ENCODE data around the gene COQ9.
A peak's percentile ranks its signal among the peaks of the same experiment; 100 is the strongest.
"Not testable (repeated sequence)": the region's sequence is repeated elsewhere in the genome, so short reads cannot be mapped to it uniquely, and the experiment has no call there.

The COQ9 gene

DNA sequence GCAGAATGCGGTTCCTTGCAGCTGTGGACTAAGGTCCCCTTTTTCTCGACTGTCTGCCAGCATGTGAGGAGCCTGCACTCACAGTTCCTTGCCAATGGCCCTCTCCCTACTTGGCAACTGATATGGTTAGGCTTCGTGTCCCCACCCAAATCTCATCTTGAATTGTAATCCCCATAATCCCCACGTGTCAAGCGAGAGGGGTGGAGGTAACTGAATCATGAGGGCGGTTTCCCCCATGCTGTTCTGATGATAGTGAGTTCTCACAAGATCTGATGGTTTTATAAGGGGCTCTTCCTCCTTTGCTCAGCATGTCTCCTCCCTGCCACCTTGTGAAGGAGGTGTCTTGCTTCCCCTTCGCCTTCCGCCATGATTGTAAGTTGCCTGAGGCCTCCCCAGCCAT lies 20.0 kb upstream of the COQ9 start:
- DNase-seq (ENCODE audit: low read depth in 3 of 3), result no peak

DNA sequence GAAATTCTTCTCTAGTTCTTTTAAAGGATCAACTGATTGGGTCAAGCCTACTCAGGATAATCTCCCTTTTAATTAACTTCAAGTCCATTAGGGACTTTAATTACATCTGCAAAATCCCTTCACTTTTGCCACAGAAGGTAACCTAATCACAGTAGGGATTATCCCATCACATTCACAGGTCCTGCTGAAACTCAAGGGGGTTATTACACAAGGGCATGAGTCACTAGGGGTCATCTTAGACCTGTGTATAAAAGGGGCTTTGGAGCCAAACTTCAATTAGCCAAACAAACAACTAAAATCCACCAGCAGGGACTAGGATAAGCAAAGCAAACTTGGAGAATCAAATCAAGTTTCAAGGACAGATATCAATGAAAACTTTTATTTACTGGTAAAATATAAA lies 19.5 kb upstream of the COQ9 start:
- DNase-seq (ENCODE audit: low read depth in 3 of 3), result no peak

DNA sequence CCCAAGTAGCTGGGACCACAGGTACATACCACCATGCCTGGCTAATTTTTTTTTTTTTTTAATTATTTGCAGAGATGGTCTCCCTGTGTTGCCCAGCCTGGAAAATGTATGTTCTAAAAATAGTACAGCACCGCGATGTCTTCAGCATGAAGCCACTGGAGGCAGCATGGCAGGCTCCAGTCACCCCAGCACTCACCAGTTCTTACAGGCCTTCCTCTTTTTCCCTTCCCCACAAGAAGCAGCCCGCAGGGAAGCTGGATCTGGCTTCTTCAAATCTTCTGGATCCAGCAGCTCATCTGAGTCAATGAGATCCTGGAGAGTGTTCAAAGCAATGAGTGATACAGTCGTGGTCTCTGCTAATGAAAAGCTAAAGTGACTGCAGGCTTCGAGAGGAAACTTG lies 16.3 kb upstream of the COQ9 start:
- DNase-seq (ENCODE audit: low read depth in 3 of 3), result no peak

DNA sequence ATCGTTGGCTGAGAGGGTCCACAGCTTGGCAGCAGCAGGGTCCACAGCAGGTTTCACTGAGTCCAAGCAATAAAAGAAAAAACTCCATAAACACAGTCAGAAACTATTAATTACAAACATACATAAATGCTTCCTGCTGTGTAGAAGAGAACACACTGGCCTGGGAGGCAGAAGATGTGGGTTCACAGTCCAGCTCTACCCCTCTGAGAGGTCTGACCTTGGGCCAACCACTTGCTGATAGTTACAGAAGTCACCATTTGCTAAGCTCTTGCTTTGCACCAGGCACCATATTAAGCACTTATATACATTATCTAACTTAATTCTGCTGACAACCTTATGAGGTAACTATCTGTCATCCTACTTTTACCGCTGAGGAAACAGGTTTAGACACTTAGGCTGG lies 14.8 kb upstream of the COQ9 start:
- no peak for DNase-seq (ENCODE audit: low read depth in 3 of 3)

DNA sequence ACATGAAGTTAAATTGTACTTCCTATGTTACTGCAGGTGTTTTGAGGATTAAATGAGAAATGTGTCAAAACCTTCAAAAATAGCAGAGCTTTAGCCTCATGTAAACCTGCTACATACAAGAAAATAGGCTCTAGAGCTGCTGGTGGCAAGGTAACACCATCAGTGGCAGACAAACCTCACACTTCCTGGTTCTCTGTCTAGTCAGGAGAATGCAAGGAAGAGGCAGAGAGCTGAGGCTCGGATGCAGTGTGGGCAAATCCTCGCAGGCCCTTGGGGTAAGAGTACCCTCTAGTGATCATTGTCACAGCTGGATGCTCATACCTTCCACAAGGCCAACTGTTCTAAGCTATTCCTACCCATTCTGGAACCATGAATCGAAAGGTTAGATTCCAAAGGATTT lies 14.3 kb upstream of the COQ9 start:
- DNase-seq (ENCODE audit: low read depth in 3 of 3), result no peak

DNA sequence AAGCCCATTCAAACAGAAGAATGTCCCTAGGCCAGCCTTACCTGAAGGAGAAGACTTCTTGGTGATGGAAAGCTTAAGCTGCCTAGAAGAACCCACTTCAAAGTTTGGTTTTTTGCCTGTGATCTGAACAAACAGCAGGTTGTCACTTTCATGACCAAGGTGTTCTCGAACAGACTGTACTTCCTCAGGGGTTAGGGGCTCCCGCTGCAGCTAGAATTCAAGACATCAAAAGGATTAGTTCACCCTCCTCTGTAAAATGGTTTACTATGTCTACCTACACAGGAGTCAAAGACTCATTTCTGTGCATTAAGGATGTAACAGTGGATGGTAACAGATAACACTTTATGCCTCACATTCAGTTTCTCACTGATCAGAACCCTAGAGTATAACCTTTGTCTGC lies 13.3 kb upstream of the COQ9 start:
- DNase-seq (ENCODE audit: low read depth in 3 of 3), result no peak

DNA sequence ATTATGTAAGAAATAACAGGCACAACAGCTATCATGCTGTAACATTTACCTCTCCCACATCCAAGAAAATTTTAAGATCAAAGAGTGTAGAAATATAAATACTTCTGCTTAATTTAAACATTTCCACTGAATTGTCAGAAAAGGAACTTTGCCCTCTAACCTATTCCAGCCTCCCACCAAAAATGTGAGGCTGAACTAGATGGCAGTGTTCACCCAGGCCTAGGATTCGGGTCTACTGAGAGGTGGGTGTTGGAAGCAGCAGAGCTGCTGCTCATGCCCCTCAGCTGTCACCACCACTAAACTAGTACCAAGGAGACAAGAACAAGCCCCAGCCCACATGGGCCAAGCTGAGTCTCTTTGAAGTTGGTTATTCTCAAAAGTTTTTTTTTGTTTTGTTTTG lies 11.4 kb upstream of the COQ9 start:
- no peak for DNase-seq (ENCODE audit: low read depth in 3 of 3)

GRCh38 chr16:57439947-57440346 lies 7.3 kb upstream of the COQ9 start:
- not testable (repeated sequence) for DNase-seq (ENCODE audit: low read depth in 3 of 3)

- not testable (repeated sequence) for DNase-seq (ENCODE audit: low read depth in 3 of 3)
These were observed 6.7 kb upstream of the COQ9 start for GRCh38 chr16:57440551-57440950.

DNA sequence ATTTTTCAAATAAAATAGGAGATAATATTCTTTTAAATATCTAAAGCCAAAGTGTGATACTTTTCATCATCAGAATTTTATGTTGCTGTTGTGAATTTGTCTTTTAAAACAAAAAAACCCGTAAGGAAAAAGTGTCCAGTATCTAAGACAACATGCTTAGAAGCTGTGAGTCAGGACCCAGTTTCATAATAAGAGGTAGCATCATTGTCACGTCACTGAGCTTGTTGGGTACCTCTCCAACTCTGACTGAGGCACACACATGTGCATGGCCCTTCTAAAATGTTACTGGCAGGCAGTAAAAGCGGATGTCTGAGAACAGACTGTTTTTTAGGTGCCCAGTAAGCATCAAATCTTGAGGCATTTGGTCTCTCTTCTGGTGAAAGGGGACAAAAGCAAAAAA lies 2.6 kb upstream of the COQ9 start:
- DNase-seq (ENCODE audit: low read depth in 3 of 3), result no peak

DNA sequence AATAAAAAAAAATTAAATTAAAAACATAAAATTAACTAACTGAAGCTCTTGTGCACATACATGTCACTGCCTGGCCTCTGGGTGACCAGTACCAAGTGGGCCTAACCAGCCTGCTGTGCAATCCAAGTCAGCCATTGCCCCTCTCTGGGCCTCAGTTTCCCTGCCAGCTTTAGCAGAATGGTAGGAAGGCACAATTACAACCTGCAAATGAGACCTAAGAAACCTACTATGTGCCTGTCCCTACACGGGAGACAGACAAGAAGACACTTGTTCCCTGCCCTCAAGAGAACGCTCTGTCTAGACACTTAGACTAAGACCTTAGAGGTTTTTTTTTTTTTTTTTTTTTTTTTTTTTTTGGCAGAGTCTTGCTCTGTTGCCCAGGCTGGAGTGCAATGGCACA lies 1.8 kb upstream of the COQ9 start:
- no peak for DNase-seq (ENCODE audit: low read depth in 3 of 3)

DNA sequence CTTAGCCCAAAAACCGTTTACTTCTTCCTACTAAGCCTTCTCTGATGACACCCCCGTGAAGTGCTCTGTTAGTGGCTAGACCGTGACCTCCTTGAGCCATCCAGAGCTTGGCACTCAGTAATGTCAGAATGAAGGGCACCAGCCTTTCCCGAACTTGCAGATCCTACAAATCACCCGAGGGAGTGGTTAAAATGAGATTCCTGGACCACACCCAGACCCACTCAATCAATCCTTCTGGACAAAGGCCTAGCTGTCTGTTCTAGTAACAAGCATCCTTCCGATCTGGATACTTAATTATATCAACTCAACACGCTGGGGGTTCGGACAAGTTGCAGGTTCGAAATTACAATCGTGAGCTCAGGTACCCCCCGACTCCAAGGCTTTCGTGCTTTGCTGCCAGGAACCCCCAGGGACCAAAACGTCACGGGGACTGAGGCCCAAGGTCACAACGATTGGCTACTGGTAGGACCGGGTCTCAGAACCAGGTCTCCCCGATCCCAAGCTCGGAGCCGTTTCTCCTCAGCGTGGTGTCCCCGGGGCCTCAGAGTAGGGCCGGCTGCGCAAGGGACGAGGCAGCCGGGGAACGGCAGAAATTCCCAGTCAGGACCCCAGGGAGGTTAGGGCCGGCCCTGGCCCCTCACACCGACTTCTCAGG lies 621 bp upstream of the COQ9 start:
- DNase-seq (ENCODE audit: low read depth in 3 of 3), result no peak

DNA sequence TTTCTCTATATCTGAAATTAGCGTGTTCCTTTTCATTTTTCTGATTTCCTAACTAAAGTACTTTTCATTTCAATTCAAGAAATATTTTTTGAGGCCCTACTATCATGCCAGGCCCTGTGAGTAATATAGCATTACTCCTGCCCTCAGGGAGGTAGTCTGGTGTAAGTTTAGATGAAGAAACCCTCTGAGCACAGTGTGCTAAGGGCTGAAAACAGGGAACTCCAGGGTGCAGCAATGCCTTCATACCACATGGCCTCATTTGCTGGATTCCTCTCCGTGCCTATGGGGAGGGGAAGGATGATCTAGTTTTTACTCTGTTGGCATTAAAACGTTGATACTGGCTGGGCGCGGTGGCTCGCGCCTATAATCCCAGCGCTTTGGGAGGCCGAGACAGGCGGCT lies 4.7 kb downstream of the COQ9 start:
- no peak for DNase-seq (ENCODE audit: low read depth in 3 of 3)

- DNase-seq (ENCODE audit: low read depth in 3 of 3), result peak; percentile 84 to 88 (median 85)
These were observed 15.1 kb downstream of the COQ9 start, which contains the start of gene POLR2C for GRCh38 chr16:57462209-57462977. POLR2C (plus strand) TSS chr16:57462679; CDS start chr16:57462725, 46 bp downstream.

- DNase-seq (ENCODE audit: low read depth in 3 of 3), result no peak
These were observed 15.7 kb downstream of the COQ9 start for GRCh38 chr16:57462978-57463362.

DNA sequence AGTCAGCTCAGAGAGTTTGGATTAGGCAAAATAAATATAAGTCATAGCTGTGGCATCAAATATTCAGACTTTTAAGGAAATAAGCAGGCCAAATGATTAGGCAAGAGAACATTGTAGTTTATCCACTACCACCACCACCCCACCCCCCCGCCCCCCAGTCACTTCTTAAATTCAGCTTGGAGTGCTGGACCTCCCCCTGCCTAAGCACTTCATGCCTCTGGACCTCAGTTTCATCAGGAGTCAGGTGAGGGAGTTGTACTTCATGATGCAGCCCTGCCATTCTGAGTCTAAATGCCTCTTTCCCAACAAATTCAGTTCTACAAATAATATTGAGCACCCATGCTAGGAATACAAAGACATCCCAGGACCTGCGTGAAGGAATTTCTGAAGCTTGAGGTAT lies 17.2 kb downstream of the COQ9 start:
- no peak for DNase-seq (ENCODE audit: low read depth in 3 of 3)

- no peak for DNase-seq (ENCODE audit: low read depth in 3 of 3)
These were observed 21.1 kb downstream of the COQ9 start for GRCh38 chr16:57468346-57468745.

- DNase-seq (ENCODE audit: low read depth in 3 of 3), result no peak
These were observed 21.8 kb downstream of the COQ9 start for GRCh38 chr16:57469046-57469445.

DNA sequence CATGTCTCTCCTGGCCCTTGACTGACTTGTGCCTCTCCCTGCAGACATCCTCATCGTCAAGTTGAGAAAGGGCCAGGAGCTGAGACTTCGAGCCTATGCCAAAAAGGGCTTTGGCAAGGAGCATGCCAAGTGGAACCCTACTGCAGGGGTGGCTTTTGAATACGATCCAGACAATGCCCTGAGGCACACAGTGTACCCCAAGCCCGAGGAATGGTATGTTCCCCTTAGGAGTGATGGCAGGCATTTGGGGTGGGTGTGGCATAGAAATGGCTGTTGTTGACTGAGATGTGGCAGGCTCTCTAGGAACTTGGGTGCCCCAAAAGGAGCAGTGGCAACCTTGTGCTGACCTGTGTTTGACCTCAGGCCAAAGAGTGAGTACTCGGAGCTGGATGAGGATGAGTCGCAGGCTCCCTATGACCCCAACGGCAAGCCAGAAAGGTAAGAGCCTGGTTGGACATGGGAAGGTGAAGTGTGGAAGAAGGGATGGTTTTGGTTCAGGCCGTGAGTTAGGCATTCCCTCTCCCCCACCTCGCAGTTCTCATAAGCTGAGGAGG lies 22.7 kb downstream of the COQ9 start:
- DNase-seq (ENCODE audit: low read depth in 3 of 3), result no peak

DNA sequence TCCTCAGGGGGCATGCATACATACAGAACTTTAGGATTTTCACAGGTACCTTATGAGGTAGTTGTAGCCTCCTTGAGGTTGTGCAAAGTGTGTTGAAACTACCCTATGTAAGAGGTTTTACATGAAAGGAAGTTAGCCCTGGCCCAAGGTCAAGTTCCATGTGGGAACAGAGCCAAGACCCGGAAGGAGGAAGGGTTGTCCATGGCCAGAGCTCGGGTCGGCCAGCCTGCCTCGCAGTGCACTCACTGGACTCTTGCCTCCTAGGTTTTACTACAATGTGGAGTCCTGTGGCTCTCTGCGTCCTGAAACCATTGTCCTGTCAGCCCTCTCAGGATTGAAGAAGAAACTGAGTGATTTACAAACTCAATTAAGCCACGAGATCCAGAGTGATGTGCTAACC lies 23.4 kb downstream of the COQ9 start:
- DNase-seq (ENCODE audit: low read depth in 3 of 3), result no peak

DNA sequence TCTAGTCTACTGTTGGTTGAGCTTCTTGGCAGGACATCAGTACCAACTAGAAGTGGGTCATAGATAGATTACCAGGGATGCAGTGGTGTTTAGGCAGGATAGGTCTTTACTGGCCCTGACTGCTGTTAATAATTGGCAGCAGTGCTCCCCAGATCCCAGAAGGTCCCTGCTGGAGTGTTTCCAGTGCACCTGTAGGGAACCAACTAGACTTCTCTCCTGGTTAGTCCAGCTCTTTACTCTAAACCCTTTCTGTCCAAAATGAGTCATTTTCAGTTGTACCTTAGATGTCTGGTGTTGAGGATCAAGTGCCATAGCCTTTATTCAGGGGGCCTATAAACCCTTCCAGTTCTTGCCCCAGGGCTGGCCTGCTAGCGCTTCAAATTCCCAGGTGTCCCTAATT lies 23.9 kb downstream of the COQ9 start:
- no peak for DNase-seq (ENCODE audit: low read depth in 3 of 3)

GRCh38 chr16:57471852-57472664 lies 24.8 kb downstream of the COQ9 start:
- DNase-seq (ENCODE audit: low read depth in 3 of 3), result no peak

Data from stimulated activated CD4-positive, alpha-beta T cell treated with anti-CD3 and anti-CD28 coated beads, TNF-alpha, amount 100 ng/mL, for 4 hours (primary cell).